ENCODE measurements around the gene CFAP70.

DNA sequence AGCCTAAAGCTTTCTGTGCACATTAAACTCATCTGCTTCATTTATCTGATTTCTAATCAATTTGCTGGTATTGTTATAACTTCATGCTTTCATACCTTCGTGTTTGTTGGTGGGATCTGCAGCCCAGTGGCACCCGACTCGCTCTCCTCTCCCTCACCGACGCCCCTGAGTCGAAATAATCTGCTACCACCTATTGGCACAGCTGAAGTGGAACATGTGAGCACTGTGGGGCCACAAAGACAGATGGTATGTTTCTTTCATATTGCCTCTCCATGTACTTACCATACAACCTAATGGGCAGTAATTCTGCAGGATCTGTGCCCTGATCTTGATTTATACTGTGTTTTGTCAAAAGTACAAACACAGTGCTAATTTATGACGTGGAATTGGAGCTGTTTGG lies 124.0 kb downstream of the CFAP70 start:
- TF ChIP-seq, protein P1, sequence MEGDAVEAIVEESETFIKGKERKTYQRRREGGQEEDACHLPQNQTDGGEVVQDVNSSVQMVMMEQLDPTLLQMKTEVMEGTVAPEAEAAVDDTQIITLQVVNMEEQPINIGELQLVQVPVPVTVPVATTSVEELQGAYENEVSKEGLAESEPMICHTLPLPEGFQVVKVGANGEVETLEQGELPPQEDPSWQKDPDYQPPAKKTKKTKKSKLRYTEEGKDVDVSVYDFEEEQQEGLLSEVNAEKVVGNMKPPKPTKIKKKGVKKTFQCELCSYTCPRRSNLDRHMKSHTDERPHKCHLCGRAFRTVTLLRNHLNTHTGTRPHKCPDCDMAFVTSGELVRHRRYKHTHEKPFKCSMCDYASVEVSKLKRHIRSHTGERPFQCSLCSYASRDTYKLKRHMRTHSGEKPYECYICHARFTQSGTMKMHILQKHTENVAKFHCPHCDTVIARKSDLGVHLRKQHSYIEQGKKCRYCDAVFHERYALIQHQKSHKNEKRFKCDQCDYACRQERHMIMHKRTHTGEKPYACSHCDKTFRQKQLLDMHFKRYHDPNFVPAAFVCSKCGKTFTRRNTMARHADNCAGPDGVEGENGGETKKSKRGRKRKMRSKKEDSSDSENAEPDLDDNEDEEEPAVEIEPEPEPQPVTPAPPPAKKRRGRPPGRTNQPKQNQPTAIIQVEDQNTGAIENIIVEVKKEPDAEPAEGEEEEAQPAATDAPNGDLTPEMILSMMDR (IDR thresholded peaks at IDR 0.05 in 2 of 3, conservative IDR thresholded peaks at IDR 0.05 in 1 of 3; ENCODE audit: borderline replicate concordance in 1 of 3, insufficient read depth in 1 of 3, low read depth in 2 of 3, low read length in 2 of 3): no peak
- no peak for TF ChIP-seq POLR2A (IDR thresholded peaks at IDR 0.05; ENCODE audit: borderline replicate concordance, extremely low read depth, insufficient read depth, insufficient read length)
- no peak for TF ChIP-seq EZH2 (IDR thresholded peaks at IDR 0.05)
- no peak for TF ChIP-seq ZNF274 (IDR thresholded peaks at IDR 0.05; ENCODE audit: low read depth, low read length)
- TF ChIP-seq, protein P2, sequence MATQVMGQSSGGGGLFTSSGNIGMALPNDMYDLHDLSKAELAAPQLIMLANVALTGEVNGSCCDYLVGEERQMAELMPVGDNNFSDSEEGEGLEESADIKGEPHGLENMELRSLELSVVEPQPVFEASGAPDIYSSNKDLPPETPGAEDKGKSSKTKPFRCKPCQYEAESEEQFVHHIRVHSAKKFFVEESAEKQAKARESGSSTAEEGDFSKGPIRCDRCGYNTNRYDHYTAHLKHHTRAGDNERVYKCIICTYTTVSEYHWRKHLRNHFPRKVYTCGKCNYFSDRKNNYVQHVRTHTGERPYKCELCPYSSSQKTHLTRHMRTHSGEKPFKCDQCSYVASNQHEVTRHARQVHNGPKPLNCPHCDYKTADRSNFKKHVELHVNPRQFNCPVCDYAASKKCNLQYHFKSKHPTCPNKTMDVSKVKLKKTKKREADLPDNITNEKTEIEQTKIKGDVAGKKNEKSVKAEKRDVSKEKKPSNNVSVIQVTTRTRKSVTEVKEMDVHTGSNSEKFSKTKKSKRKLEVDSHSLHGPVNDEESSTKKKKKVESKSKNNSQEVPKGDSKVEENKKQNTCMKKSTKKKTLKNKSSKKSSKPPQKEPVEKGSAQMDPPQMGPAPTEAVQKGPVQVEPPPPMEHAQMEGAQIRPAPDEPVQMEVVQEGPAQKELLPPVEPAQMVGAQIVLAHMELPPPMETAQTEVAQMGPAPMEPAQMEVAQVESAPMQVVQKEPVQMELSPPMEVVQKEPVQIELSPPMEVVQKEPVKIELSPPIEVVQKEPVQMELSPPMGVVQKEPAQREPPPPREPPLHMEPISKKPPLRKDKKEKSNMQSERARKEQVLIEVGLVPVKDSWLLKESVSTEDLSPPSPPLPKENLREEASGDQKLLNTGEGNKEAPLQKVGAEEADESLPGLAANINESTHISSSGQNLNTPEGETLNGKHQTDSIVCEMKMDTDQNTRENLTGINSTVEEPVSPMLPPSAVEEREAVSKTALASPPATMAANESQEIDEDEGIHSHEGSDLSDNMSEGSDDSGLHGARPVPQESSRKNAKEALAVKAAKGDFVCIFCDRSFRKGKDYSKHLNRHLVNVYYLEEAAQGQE (IDR thresholded peaks at IDR 0.05; ENCODE audit: low read depth): no peak
- no peak for TF ChIP-seq CEBPB (IDR thresholded peaks at IDR 0.05; ENCODE audit: low read depth)
